8988T (cell line): ENCODE results near the gene KDELR3.

Experiments
- DNase-seq: peaks from one replicate; pipeline ENCODE4 v3.0.0; 2011

The KDELR3 gene

DNA sequence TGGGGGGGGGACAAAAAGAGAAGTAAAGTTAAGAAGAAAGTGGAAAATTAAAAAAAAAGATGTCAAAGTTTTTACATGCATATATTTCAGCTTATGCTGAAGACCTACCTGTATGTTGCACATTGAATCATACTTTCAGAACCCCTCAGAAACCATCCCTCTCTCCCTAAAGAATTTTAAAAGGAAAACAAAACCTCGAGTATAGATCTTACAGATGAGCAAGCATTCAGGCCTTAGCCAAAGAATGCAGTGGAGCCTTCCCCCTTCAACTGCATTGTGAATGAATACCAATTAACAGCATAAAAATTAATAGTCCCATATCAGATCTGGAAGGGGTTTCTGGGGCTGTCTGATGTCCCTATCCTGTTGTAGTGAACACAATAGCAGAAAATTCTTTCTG, 16.3 kb downstream of the KDELR3 start:
- no peak for DNase-seq

DNA sequence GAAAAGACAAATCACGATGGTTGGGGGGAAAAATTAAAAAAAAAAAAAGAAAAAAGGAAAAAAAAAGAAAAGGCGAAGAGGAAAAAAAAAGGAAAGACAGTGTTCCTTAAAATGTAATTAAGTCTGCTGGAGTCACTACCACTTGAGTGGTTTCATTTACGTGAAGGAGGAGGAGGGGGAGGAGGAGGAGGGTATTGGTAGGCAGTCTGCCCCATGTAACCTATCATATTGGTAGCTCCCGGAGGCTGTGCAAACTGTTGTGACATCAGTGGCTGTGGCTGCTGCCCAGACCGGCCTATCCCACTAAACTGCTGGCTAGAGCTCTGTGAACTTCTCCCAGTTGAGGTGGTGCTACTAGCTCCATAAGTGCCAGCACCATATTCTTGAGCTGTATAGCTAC, 17.9 kb downstream of the KDELR3 start:
- no peak for DNase-seq

DNA sequence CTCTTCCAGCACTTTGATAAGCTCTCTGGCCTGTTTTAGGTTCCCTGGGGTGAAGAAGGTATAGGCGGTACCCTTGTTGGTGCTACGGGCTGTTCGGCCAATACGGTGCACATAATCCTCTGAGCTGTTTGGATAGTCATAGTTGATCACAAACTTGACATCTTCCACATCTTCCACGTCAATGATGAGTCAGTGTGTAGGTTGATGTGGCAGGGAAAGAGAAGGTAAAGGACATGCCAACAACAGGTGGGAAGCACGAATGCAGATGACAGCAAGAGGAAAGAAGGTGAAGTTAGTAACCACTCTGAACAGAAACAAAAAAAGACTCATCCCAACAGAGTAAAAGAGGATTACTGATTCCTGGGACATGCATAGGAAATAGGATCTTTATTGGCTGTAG, 20.1 kb downstream of the KDELR3 start:
- DNase-seq, result no peak

DNA sequence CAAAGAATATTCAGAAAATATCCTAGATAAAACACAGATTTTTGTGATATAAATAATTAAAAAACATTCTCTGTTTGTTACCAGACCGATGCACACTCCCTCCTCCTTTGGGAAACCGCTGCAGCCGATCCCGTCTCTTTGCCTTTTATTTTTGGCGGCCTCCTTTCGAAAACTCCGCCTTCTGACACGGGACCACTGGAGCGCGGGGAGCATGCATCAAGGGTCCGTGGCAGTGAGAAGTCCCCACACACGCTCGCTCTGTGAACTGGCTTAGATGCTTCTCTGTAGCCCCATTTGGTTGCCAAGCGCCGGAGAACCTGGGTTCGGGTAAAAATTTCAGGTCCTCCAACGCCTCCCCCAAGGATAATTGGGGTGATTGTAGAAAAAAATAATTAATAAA, 21.2 kb downstream of the KDELR3 start:
- DNase-seq, result no peak

DNA sequence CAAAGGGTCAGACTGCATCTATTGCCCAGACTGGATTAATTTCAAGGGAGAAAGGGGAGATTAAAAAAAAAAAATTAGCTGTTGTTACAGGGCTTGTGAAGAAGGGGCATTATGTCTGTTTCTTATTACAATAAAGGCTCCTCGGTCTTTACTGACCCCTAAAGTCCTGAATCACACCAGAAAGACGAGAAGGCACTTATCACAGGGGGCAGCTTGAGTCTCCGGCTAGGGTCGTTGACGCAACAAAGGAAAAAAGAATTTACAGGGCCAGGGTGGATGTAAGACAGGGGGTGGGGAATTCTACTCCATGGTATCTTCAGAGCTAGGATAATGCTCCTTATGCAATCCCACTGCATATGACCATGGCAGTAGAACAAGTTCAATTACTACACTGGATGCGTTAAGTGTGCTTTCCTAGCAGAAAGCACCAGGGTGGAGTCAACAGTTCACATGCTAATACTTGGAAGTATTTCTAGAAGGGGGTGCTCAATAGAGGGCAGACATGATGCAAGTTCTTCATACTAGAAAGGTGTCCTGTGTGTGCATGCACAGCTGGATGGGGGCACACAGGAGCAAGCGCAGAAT, 21.8 kb downstream of the KDELR3 start:
- no peak for DNase-seq

DNA sequence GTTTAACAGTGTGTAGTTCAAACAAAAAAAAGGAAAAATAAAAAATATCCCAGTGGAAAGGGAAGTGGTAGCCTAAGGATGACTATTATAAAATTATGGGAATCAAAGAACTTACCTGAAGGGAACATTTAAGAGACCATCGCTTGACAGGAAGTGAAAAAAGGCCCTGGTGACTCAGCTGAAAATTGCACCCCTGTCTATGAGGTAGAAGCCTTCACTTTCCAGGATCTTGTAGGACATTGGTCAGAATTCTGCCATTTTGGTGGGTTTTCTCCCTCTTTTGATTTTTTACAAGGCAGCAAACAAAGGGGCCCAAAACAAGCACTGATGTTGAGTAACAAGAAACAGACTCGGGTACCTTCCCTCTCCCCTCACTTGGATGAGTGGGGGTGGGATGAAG, 22.6 kb downstream of the KDELR3 start:
- DNase-seq, result no peak

DNA sequence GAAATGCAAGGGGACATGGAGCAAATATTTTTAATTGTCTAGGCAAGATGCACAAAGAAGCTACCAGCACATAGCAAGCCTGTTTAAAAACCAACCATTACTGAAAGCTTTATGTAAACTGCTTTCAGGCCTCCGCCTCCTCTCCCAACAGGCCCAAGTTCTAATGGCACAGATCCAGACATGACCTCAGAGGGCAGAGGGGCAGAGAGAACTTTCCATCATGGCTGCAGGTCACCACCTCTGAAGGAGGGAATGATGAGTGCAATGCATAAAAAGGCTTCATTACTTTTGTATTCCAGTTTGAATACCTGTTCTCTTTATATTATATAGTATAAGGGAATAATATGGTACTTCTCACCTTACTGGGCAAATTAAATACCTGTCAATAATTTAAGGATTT, 23.0 kb downstream of the KDELR3 start:
- no peak for DNase-seq

DNA sequence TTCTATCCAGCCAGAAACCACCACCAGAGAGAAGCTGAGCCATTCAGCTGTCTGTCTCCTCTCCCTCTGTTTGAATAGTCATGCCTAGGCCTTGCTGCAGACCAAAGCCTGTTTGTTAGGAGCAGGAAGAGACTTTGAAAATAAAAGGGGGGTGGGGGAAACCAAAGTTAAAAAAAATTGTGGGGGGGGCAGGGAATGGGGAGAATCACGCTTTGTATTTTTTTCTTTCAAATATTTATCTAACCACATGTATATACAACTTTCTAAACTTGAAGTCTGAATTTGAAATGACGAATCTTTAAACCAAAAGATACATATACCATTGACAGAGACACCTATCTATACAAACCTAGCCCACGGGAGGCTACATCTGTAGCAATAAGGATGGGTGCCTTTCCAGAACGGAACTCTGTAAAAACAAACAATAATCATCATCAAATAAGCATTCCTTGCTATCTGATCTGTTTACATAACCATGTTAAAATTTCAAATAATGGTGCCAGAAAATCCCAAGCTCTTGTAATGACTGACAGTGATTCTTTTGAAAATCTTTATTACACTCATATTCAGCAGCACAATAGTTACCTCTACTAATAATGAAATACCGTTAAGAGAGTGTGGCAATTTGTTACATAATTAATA, 23.9 kb downstream of the KDELR3 start:
- no peak for DNase-seq

DNA sequence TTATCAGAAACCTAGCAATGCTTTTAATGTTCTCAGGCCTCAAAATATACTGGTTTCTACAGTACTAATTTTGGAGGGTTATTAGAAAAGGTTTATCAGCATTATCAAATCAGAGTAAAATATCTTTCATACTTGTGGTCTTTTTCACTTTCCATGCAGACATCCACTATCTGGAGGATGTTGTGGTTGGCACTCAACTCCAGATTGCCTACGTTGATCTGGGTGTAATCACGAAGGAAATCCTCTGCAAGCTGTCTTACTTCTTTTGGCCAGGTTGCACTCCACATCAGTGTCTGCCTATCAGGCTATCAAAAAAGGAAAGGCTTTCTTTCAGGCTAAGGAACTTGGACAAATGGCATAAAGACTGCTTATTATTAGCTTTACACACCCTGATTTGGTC, 26.6 kb downstream of the KDELR3 start:
- no peak for DNase-seq

DNA sequence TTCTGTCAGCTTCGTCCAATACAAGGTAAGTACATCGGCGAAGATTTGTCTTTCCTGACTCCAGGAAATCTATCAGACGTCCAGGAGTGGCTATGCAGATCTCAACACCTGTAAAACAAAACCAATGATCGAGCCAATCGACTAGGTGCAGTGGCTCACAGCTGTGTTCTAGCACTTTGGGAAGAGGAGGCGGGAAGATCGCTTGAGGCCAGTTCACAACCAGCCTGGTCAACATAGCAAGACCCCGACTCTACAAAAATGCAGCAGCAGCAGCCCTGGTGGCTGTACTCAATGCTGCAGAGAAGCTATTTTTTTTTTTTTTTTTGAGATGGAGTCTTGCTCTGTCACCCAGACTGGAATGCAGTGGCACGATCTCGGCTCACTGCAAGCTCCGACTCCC, 27.0 kb downstream of the KDELR3 start:
- DNase-seq, result no peak

DNA sequence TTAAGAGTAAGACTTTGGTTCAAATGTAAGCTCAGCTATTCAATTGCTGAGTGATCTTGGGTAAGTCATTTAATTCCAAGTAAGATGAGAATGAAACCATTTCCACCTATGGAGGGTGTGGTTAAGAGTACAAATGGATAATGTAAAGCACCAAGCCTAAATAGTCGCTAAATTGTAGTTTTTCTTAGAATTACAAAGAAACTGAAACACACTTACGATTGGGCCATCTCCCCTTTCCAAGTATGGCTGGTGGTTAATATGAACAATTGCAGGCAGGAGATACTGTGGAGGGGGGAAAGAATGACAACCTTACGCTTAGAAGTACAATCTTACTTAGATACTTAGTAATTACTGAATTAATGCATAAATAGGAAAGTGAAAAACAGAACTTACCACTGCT, 30.0 kb downstream of the KDELR3 start:
- DNase-seq, result no peak

DNA sequence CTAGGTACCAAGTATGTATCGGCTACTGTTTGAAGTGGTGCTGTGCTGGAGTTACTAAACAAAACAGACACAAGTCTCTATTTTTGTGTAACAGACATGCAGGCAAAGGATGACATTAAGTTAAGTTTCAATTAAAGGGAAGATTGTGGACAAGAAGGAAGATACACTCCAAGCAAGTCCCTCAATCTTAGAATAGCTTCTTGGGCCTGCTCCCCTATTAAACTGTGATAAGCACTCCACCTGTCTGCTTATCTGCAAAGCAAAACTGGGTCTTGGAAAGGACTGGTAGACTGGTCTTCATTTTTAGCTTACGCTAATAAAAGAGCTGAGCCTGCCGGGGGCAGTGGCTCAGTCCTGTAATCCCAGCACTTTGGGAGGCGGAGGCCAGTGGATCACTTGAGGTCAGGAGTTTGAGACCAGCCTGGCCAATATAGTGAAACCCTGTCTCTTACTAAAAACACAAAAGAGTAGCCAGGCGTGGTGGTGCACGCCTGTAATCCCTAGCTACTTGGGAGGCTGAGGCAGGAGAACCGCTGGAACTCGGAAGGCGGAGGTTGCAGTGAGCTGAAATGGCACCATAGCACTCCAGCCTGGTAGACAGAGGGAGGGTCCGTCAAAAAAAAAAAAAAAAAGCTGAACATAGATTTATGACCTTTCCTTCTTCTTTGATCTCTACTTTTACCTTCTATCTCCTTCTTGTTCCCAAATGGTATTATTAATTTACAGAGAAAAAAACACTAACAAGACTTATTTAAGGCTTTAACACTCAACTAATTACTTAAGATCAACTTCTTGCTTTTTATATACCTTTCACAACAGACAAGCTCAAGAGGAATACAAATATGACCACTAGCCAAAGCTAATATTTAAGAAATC, 34.1 kb downstream of the KDELR3 start:
- no peak for DNase-seq

DNA sequence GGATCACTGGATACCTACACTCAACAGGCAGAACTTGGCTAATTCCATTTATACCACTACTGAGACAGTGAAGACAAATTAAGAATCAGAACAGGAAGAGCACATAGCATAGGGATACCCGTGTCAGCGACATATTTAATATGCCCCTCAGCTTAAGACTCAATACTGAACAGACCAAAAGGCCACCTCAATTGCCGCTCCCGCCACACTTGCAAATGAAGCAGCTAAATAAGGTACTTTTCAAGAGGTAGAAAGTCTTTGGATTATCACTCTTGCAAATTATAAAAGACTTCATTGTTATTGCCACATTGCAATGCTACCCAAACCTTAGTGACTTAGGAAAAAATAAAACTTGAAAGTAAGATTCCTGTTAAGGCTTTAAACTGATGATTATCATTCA, 35.1 kb downstream of the KDELR3 start:
- DNase-seq, result no peak

DNA sequence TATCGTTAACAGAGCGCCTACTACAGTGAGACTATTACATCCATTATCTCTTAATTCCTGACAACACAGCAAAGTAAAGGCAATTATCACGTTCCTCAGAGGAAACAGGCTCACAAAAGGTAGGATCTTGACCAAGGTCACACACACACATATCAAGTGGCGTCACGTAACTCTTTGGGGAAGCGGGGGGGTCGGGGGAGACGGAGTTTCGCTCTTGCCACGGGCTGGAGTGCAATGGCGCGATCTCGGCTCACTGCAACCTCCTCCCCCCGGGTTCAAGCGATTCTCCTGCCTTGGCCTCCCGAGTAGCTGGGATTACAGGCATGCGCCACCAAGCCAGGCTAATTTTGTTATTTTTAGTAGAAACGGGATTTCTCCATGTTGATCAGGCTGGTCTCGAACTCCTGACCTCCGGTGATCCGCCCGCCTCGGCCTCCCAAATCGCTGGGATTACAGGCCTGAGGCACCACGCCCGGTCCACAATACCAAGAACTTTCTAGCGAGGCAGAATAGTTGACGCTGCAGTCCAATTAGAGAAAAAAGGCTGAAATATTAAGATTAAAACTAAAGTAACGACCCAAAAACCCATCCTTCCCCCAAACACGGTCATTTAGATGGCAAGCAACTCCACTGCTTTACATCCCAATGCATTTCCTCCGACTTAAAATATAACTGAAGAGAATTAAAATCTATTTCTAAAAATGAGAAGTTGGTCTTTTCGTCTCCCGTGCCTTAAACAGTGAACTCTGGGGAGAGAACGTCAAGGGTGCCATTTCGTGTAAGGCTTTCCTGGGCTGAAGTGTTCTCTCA, 37.0 kb downstream of the KDELR3 start:
- DNase-seq, result no peak

DNA sequence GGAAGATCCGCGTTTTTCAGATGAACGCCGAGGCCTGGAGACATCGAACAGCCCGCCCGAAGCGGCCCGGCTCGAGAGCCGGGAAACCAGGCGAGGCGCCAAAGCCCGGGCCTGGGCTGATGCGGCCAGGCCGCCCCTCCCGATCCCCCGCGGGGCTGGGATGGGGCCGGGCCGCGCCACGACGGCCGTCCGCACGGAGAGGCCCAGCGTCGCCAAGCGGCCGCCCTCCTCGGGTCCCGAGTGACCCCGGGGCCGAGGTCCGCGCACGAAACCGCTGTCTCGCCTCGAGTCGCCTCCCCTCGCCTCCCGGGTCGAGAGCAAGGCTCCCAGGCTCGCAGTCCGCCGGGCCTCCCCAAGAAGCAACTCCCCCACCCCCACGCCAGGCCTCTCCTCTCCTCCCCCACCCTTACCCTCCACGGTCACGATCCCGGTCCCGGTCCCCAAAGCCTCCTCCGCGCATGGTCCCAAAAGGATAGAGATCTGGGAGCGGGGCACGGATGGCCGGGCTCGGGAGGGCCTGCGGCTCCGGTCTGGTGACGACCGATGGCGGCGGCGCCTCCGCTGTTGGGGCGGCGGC, 37.7 kb downstream of the KDELR3 start:
- DNase-seq, result peak; percentile 34

DNA sequence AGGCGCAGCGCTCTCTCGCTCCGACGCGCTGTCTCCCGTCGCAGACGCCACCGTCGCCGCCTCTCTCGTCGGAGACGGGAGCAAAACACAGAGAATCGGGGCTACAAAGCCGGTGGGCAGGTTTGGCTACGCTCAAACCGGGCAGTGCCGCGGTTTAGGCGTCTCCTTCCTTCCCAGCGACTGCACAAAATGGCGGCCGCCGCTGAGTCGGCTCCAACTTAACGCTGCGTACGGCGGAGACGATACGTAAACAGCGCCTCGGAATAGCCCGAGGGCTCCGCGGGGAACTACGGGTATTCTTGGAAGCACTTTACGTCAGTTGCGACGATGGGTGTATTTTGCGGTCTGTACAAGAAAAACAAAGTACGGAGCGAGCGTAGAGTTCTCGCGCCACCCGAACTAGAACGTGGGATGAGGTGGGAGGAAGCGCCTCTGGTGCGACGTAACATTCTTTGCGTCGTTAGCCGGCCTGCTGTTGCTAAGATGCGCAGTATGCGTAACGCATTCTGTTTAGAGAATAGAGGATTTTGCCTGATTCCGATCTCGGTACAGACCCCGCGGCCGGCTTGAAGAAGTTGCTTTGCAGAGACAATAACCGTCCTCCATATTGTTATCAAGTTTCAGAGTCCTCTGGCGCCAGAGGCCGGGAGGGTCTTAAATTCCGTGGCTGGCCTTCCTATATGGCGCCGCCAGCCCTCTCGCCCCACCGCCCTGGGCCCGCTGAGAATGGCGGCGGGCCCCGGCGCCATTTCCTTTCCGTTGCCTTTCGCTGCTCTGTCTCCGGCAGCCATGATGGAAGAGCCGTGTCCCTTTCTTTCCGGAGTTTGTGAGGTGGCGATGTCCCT, 38.4 kb downstream of the KDELR3 start, which contains the start of gene DDX17:
Gene DDX17, minus strand, starts transcription at position 194 of the 845 bp plus-strand sequence.
- peak; percentile 49 for DNase-seq

DNA sequence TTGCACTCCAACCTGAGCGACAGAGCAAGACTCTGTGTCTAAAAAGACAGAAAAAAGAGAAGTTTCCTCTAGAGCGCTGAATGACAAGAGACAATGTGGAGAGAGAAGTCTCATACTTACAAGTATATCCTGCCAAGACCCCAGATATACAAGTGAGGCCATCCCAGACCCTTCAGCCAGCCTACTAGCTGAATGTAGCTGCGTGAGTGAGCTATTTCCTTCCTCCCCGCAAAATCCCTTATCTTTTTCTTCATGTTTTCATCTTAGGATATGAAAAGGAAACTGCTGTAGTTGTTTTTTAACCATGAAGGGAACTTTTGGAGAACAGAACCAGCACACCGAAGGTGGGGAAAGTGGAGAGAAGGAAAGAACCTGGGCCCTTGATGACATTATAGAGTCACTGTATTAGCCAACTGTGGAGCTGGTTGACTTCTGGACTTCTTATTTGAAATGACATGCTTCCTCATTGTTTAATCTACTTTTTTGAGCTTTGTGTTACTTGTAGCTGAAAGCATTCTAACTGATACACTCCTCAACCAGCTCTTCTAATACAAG, 42.6 kb downstream of the KDELR3 start:
- DNase-seq, result no peak

DNA sequence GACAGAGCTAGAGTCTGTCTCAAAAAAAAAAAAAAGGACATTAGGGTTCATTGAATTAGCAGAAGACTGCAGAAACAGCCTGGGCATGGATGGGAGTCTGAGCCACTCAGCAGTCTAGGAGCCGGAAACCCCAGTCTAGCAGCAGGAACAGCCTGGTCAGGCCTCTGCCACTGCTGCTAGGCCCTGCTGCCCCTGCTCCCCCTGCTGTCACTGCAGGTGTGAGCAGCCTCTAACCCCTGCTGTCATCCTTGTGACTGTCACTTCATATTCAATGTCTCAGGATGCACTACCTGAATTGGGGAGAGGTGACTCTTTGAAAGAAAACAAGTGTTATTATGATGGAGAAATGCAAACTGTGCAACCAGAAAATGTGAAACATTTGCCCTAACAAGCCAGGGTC, 45.2 kb downstream of the KDELR3 start:
- peak; percentile 39 for DNase-seq

DNA sequence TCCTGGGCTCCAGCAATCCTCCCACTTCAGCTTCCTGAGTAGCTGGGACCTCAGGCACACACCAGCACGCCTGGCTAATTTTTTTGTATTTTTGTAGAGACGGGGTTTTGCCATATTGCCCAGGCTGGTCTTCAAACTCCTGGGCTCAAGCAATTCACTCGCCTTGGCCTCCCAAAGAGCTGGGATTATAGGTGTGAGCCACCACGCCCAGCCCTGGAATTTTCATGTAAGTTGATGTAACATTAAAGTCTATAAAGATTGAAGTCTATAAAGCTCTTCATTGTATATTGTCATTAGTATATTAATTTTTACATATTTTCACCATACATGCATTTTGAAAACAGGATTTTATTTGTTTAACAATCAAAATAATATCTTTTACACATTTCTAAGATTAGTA, 50.7 kb downstream of the KDELR3 start:
- DNase-seq, result no peak

DNA sequence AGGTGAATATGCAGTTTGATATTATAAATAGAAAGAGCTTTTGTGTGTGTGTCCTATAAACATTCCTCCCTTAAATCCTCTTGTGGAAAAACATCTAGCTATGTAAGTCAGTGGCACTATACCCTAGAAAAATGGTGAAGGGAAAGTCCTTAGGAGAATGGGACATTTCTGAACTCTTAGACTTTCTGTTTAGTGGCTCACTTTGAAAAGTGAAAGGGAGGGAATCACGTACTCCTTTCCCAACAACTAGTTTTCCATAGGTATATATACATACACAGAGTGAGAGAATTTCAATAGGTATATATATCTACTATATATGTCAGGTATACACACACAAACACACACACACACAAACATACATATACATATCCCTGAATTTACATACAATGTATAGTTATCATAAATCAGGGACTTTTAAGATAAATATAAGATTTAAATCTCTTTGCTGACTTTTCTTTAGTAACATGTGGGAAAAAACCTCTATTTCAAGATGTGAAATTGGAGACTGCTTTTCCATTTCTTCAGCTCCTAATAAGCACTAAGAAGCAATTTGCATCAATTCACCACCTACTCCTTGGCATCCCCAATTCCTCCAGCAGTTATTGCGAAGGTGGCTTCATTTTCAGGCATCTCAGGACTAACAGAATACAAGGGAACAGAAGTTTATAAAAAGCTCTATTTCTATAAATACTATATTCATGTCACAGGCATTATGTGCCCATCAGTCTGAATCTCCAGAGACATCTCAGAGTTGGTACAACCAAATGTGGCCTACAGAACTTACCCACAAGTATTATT, 51.8 kb downstream of the KDELR3 start:
- DNase-seq, result no peak

DNA sequence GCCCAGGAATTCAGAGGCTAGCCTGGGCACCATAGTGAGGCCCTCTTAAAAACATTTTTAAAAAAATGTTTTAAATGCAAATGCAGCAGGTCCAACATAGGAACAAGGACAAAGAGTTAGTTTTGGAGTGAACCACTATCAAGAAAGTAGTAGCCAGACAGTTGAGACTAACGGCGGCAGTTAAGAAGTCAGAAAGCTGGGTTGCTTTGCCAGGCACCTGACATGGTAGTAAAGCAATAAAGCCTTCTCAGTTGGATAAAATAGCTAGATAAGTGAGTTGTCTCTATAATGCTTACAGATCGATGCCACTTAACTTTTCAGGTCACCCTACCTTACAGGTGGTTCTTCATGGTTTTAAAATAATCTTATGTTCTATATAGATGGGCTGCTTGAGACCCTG, 55.1 kb downstream of the KDELR3 start:
- no peak for DNase-seq
